Mucosa of stomach (tissue), 1 donor: Measurements from ENCODE around the gene TM2D1.
A peak's percentile ranks its signal among the peaks of the same experiment; 100 is the strongest.

ENCODE experiments used
- H3K27me3 ChIP-seq: one replicate; pipeline ENCODE4 v1.7.0; 2013; ENCODE audit warnings: mild to moderate bottlenecking, low read length; ENCODE audit not compliant: control insufficient read depth, insufficient read depth
- H3K36me3 ChIP-seq: one replicate; pipeline ENCODE4 v1.7.0; 2013; ENCODE audit warnings: low read length; ENCODE audit not compliant: control insufficient read depth, insufficient read depth
- H3K4me1 ChIP-seq: one replicate; pipeline ENCODE4 v1.7.0; 2013; ENCODE audit warnings: mild to moderate bottlenecking, low read length; ENCODE audit not compliant: control insufficient read depth, insufficient read depth
- H3K4me3 ChIP-seq: one replicate; pipeline ENCODE4 v1.7.0; 2013; ENCODE audit warnings: low read length
- H3K9ac ChIP-seq: one replicate; pipeline ENCODE4 v1.7.0; 2013; ENCODE audit warnings: mild to moderate bottlenecking, low read length, moderate library complexity
- H3K9me3 ChIP-seq: one replicate; pipeline ENCODE4 v1.7.0; 2013; ENCODE audit warnings: mild to moderate bottlenecking, low read length, moderate library complexity; ENCODE audit not compliant: control insufficient read depth
- donor health status: Pancreatic carcinoma.

Gene TM2D1

GRCh38 chr1:61724813-61725694 is at the start of gene TM2D1:
TSS of gene TM2D1 (minus strand) at chr1:61725141. CDS start at chr1:61725120, 21 bp downstream.
- Histone ChIP-seq H3K4me1 (no peaks in the 10 kb centered on the region), H3K4me3 (peak within 1 kb of the TSS; percentile 87), H3K27me3 (no peaks in the 10 kb centered on the region), H3K9me3 (no peaks in the 10 kb centered on the region), H3K9ac (peak within 1 kb of the TSS; percentile 99), H3K36me3 (no peaks in the 10 kb centered on the region)

- no peaks in the 10 kb centered on the region for H3K9me3 ChIP-seq
- H3K27me3 ChIP-seq: no peaks in the 10 kb centered on the region
- no peak overlapping the region for H3K9ac ChIP-seq
- no peaks in the 10 kb centered on the region for H3K4me1 ChIP-seq
- no peak overlapping the region for H3K4me3 ChIP-seq
- no peaks in the 10 kb centered on the region for H3K36me3 ChIP-seq
Measured at GRCh38 chr1:61770131-61770530, 45.2 kb upstream of the TM2D1 start.

GRCh38 chr1:61757950-61758349 is 33.0 kb upstream of the TM2D1 start:
- no peak overlapping the region for H3K4me3 ChIP-seq
- peaks cover 3% of the 10 kb centered on the region for H3K4me1 ChIP-seq
- H3K36me3 ChIP-seq: no peaks in the 10 kb centered on the region
- no peak overlapping the region for H3K9ac ChIP-seq
- H3K27me3 ChIP-seq: no peaks in the 10 kb centered on the region
- H3K9me3 ChIP-seq: no peaks in the 10 kb centered on the region

GRCh38 chr1:61756773-61757172 is 31.8 kb upstream of the TM2D1 start:
- Histone ChIP-seq H3K9ac (no peak overlapping the region), H3K36me3 (no peaks in the 10 kb centered on the region), H3K4me3 (no peak overlapping the region), H3K9me3 (no peaks in the 10 kb centered on the region), H3K4me1 (peaks cover 7% of the 10 kb centered on the region), H3K27me3 (no peaks in the 10 kb centered on the region)

GRCh38 chr1:61754545-61754944 is 29.6 kb upstream of the TM2D1 start:
- no peak overlapping the region for H3K4me3 ChIP-seq
- no peak overlapping the region for H3K9ac ChIP-seq
- H3K4me1 ChIP-seq: peaks cover 7% of the 10 kb centered on the region
- H3K36me3 ChIP-seq: no peaks in the 10 kb centered on the region
- H3K9me3 ChIP-seq: no peaks in the 10 kb centered on the region
- no peaks in the 10 kb centered on the region for H3K27me3 ChIP-seq

- no peaks in the 10 kb centered on the region for H3K27me3 ChIP-seq
- H3K9me3 ChIP-seq: no peaks in the 10 kb centered on the region
- H3K4me3 ChIP-seq: no peak overlapping the region
- no peak overlapping the region for H3K9ac ChIP-seq
- no peaks in the 10 kb centered on the region for H3K36me3 ChIP-seq
- peaks cover 7% of the 10 kb centered on the region for H3K4me1 ChIP-seq
Measured at GRCh38 chr1:61753998-61754508, 29.1 kb upstream of the TM2D1 start.

GRCh38 chr1:61752921-61753389 is 28.0 kb upstream of the TM2D1 start:
- peaks cover 7% of the 10 kb centered on the region for H3K4me1 ChIP-seq
- H3K27me3 ChIP-seq: no peaks in the 10 kb centered on the region
- no peak overlapping the region for H3K9ac ChIP-seq
- no peaks in the 10 kb centered on the region for H3K9me3 ChIP-seq
- H3K4me3 ChIP-seq: no peak overlapping the region
- no peaks in the 10 kb centered on the region for H3K36me3 ChIP-seq

GRCh38 chr1:61749574-61749973 is 24.6 kb upstream of the TM2D1 start:
- no peak overlapping the region for H3K4me3 ChIP-seq
- H3K4me1 ChIP-seq: peaks cover 22% of the 10 kb centered on the region
- H3K36me3 ChIP-seq: no peaks in the 10 kb centered on the region
- H3K27me3 ChIP-seq: no peaks in the 10 kb centered on the region
- H3K9ac ChIP-seq: no peak overlapping the region
- H3K9me3 ChIP-seq: no peaks in the 10 kb centered on the region

- H3K36me3 ChIP-seq: no peaks in the 10 kb centered on the region
- H3K9ac ChIP-seq: no peak overlapping the region
- H3K27me3 ChIP-seq: no peaks in the 10 kb centered on the region
- H3K4me3 ChIP-seq: no peak overlapping the region
- H3K9me3 ChIP-seq: no peaks in the 10 kb centered on the region
- peaks cover 22% of the 10 kb centered on the region for H3K4me1 ChIP-seq
Measured at GRCh38 chr1:61748566-61748965, 23.6 kb upstream of the TM2D1 start.

- H3K9me3 ChIP-seq: no peaks in the 10 kb centered on the region
- H3K4me1 ChIP-seq: peaks cover 15% of the 10 kb centered on the region
- H3K9ac ChIP-seq: no peak overlapping the region
- H3K36me3 ChIP-seq: no peaks in the 10 kb centered on the region
- H3K4me3 ChIP-seq: no peak overlapping the region
- H3K27me3 ChIP-seq: no peaks in the 10 kb centered on the region
Measured at GRCh38 chr1:61746813-61747212, 21.9 kb upstream of the TM2D1 start.

- H3K9me3 ChIP-seq: no peaks in the 10 kb centered on the region
- H3K36me3 ChIP-seq: no peaks in the 10 kb centered on the region
- peak overlapping the region; percentile 62 for H3K4me3 ChIP-seq
- H3K9ac ChIP-seq: peak overlapping the region; percentile 98
- no peaks in the 10 kb centered on the region for H3K27me3 ChIP-seq
- peaks cover 15% of the 10 kb centered on the region for H3K4me1 ChIP-seq
Measured at GRCh38 chr1:61743716-61744580, 19.0 kb upstream of the TM2D1 start.

GRCh38 chr1:61743431-61743705 is 18.4 kb upstream of the TM2D1 start:
- Histone ChIP-seq H3K9ac (peak overlapping the region; percentile 98), H3K27me3 (no peaks in the 10 kb centered on the region), H3K4me1 (peaks cover 15% of the 10 kb centered on the region), H3K36me3 (no peaks in the 10 kb centered on the region), H3K4me3 (peak overlapping the region; percentile 62), H3K9me3 (no peaks in the 10 kb centered on the region)
